ENCODE results near the gene SLC30A7. TPM values are rescaled to one million over a fixed set of nuclear protein-coding genes. Genes with fewer than 3 reads are reported as not detected.

Gene SLC30A7
- total and polyA plus RNA-seq, 4 donors: 6.0 to 38.9 (median 10.9) TPM

DNA sequence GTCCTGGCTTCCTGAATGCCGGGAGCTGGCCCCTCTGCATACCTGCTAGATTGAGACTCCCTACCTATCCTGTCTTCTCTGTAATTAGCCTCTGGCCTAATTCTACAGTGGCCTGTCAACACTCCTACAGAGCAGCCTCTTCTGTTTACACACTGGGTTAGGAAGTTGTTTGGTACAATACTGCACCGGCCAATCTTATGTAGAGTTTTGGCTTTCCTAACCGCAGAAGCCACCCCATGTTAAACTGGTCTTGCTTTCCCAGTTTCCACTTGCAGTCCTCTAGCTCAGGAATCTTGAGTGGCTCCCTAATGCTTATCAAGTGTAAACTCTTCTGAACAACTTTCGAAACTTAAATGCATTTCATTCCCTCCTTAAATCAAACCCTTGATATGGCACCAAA, 86.9 kb downstream of the SLC30A7 start:
- WGBS: 94% methylated on average over 4 of the region's 4 CpGs
- TF ChIP-seq REST (IDR thresholded peaks at IDR 0.05): no peak
- TF ChIP-seq TAF1 (conservative IDR thresholded peaks at IDR 0.05): no peak
- no peak for TF ChIP-seq FOXA2 (IDR thresholded peaks at IDR 0.05)
- TF ChIP-seq SP1 (IDR thresholded peaks at IDR 0.05): no peak
- no peak for TF ChIP-seq RAD21 (IDR thresholded peaks at IDR 0.05)
- TF ChIP-seq MAX (IDR thresholded peaks at IDR 0.05): no peak
- TF ChIP-seq HNF4G (IDR thresholded peaks at IDR 0.05): no peak
- TF ChIP-seq, protein P1, sequence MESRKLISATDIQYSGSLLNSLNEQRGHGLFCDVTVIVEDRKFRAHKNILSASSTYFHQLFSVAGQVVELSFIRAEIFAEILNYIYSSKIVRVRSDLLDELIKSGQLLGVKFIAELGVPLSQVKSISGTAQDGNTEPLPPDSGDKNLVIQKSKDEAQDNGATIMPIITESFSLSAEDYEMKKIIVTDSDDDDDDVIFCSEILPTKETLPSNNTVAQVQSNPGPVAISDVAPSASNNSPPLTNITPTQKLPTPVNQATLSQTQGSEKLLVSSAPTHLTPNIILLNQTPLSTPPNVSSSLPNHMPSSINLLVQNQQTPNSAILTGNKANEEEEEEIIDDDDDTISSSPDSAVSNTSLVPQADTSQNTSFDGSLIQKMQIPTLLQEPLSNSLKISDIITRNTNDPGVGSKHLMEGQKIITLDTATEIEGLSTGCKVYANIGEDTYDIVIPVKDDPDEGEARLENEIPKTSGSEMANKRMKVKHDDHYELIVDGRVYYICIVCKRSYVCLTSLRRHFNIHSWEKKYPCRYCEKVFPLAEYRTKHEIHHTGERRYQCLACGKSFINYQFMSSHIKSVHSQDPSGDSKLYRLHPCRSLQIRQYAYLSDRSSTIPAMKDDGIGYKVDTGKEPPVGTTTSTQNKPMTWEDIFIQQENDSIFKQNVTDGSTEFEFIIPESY (IDR thresholded peaks at IDR 0.05): no peak
- no peak for TF ChIP-seq FOXA1 (IDR thresholded peaks at IDR 0.05)
- TF ChIP-seq ATF3 (IDR thresholded peaks at IDR 0.05): no peak
- TF ChIP-seq YY1 (IDR thresholded peaks at IDR 0.05): no peak
- TF ChIP-seq EGR1 (IDR thresholded peaks at IDR 0.05; ENCODE audit: low read depth in 2 of 2): no peak
- H3K27me3 ChIP-seq (ENCODE audit: control insufficient read depth in 4 of 4, insufficient read depth in 4 of 4, low read length in 3 of 4): no peaks in the 10 kb centered on the region
- no peaks in the 10 kb centered on the region for H3K9me3 ChIP-seq (ENCODE audit: control insufficient read depth in 4 of 4, low read length in 3 of 4)
- H3K9ac ChIP-seq (ENCODE audit: low read depth in 1 of 2, low read length in 2 of 2): no peak overlapping the region
- H3K36me3 ChIP-seq (ENCODE audit: control insufficient read depth in 4 of 4, insufficient read depth in 3 of 4, low read depth in 1 of 4, low read length in 3 of 4): peaks cover 0 to 3% (median 0%) of the 10 kb centered on the region in 4 donors
- no peaks in the 10 kb centered on the region for H3K4me1 ChIP-seq (ENCODE audit: control insufficient read depth in 4 of 4, insufficient read depth in 4 of 4, low read length in 3 of 4)
- no peak overlapping the region for H3K4me3 ChIP-seq (ENCODE audit: low read depth in 1 of 3, low read length in 3 of 3)
- no peak for DNase-seq (ENCODE audit: low spot score)
- no peak overlapping the region for H3K27ac ChIP-seq (ENCODE audit: low read depth in 1 of 2, low read length in 2 of 2)

- H3K27me3 ChIP-seq (ENCODE audit: control insufficient read depth in 4 of 4, insufficient read depth in 4 of 4, low read length in 3 of 4): no peaks in the 10 kb centered on the region
- H3K36me3 ChIP-seq (ENCODE audit: control insufficient read depth in 4 of 4, insufficient read depth in 3 of 4, low read depth in 1 of 4, low read length in 3 of 4): peaks cover 0 to 7% (median 3%) of the 10 kb centered on the region in 4 donors
- no peaks in the 10 kb centered on the region for H3K9me3 ChIP-seq (ENCODE audit: control insufficient read depth in 4 of 4, low read length in 3 of 4)
- no peak overlapping the region for H3K9ac ChIP-seq (ENCODE audit: low read depth in 1 of 2, low read length in 2 of 2)
- 95% methylated on average over 3 of the region's 3 CpGs for WGBS
- no peaks in the 10 kb centered on the region for H3K4me1 ChIP-seq (ENCODE audit: control insufficient read depth in 4 of 4, insufficient read depth in 4 of 4, low read length in 3 of 4)
- no peak for DNase-seq (ENCODE audit: low spot score)
- no peak overlapping the region for H3K27ac ChIP-seq (ENCODE audit: low read depth in 1 of 2, low read length in 2 of 2)
- H3K4me3 ChIP-seq (ENCODE audit: low read depth in 1 of 3, low read length in 3 of 3): no peak overlapping the region
- TF ChIP-seq, protein P1 (IDR thresholded peaks at IDR 0.05): no peak
- TF ChIP-seq GABPA (IDR thresholded peaks at IDR 0.05 in 1 of 2, conservative IDR thresholded peaks at IDR 0.05 in 1 of 2): no peak
- no peak for TF ChIP-seq YY1 (IDR thresholded peaks at IDR 0.05)
- no peak for TF ChIP-seq HNF4G (IDR thresholded peaks at IDR 0.05)
- no peak for TF ChIP-seq SP1 (IDR thresholded peaks at IDR 0.05)
- TF ChIP-seq FOXA2 (IDR thresholded peaks at IDR 0.05): no peak
- no peak for TF ChIP-seq EGR1 (IDR thresholded peaks at IDR 0.05; ENCODE audit: low read depth in 2 of 2)
- no peak for TF ChIP-seq CTCF (IDR thresholded peaks at IDR 0.05; ENCODE audit: low read depth, low read length, missing input control)
- TF ChIP-seq HNF4A (conservative IDR thresholded peaks at IDR 0.05): no peak
- no peak for TF ChIP-seq TAF1 (conservative IDR thresholded peaks at IDR 0.05)
- no peak for TF ChIP-seq RAD21 (IDR thresholded peaks at IDR 0.05)
- TF ChIP-seq REST (IDR thresholded peaks at IDR 0.05): no peak
- TF ChIP-seq FOXA1 (IDR thresholded peaks at IDR 0.05): no peak
- TF ChIP-seq MAX (IDR thresholded peaks at IDR 0.05): no peak
- TF ChIP-seq NR2F2 (IDR thresholded peaks at IDR 0.05): no peak
- TF ChIP-seq ATF3 (IDR thresholded peaks at IDR 0.05): no peak
Observed at GRCh38 chr1:100988121-100988520, 92.2 kb downstream of the SLC30A7 start.

Measured in liver (tissue), 9 donors.